HG02885 (cell line): ENCODE data around the gene COL11A2.

ENCODE experiments used
- ATAC-seq: cut with Tn5 transposase; IDR thresholded peaks from one replicate; pipeline ENCODE4 v1.9.1; 2021; ENCODE audit warnings: mild to moderate bottlenecking; ENCODE audit not compliant: unreplicated experiment, poor library complexity

COL11A2 gene

GRCh38 chr6:33206864-33207551 is 14.7 kb upstream of the COL11A2 start:
- ATAC-seq, result no peak

GRCh38 chr6:33206027-33206863 is 14.0 kb upstream of the COL11A2 start:
- no peak for ATAC-seq

- no peak for ATAC-seq
These were observed 13.1 kb upstream of the COL11A2 start for GRCh38 chr6:33205191-33206026.

GRCh38 chr6:33204415-33205190 is 12.3 kb upstream of the COL11A2 start, which contains the start of gene HSD17B8:
TSS of gene HSD17B8 (plus strand) at chr6:33204655. CDS start at chr6:33204669, 14 bp downstream.
- ATAC-seq, result peak; percentile 59

DNA sequence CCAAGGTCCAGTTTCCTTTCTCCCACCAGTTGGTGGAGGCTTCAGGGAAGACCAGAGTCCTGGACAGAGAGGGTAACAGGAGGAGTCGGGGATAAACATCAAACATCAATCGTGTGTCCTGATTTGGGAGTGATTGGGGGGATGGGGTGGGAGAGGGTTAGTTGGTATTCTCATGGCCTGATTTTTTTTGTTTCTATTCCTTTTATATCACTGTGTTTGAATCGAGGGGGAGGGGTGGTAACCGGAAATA is 11.8 kb upstream of the COL11A2 start:
- ATAC-seq, result no peak

GRCh38 chr6:33203443-33204164 is 11.3 kb upstream of the COL11A2 start:
- no peak for ATAC-seq

- ATAC-seq, result no peak
These were observed 10.5 kb upstream of the COL11A2 start for GRCh38 chr6:33202799-33203198.

DNA sequence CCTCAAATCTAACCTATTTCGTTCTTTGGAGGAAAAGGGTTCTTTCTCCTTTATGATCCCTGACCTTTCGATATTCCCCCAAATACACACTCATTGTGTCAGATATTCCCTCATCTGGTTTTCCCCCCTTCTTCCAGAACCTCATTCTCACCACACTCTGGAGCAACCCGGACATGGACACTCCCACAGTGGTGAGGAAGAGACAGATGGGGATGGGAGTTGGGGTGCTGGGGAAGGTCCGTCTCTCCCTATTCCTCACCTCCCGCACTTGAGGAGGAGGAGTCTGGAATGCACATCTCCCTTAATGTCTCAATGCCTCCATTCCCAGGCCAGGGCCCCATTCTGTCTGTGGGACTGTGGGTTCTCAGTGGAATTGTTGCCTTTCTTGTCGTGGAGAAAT is 9.7 kb upstream of the COL11A2 start:
- ATAC-seq, result no peak

GRCh38 chr6:33201147-33201545 is 8.9 kb upstream of the COL11A2 start:
- no peak for ATAC-seq

DNA sequence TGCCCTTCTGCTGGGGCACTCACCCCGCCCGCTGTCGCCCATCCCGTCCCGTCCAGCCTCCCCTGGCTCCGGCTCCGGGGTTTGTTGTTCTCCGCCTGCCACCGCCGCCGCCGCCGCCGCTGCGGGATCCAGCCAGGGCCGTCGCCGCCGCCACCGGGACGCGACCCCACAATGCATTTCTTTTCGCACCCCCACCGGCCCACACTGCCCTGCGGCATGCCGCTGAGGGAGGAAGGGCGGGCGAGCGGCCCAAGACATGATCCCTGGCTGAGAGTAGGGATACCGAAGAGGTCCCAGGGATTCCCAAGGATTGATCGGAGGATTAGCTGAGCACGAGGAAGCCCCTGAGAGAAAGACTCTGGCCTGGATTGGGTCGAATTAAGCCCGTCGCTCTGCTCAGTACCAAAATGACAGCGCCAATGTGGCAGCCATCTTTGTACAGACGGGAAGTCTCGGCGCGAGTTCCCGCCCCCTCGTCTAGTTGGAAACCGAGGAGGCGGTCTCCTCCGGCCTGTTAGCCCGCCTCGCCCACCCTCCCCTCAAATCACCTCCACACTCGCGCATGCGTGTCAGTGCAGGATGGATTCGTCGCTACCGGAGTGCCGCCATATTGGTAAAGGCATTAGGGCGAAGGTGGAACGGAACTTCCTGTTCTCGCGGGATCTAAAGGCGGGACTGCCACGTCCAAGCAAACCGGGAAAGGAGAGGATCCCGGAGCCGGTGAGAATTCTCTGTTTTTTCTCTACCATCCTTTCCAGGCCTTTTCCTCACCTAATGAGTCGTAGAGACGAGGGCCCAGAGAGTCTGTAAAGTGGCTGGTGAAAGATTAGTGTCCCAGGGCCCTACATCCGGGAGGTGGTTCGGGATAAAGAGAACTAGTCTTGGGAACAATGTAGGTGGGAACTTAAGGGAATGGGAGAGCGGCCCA is 8.2 kb upstream of the COL11A2 start, which contains the start of the genes RXRB and SLC39A7:
TSS of gene RXRB (minus strand) at position 447 of the 928 bp plus-strand sequence. CDS start at position 258, 189 bp downstream.
TSS of gene SLC39A7 (plus strand) at position 649 of the 928 bp plus-strand sequence. CDS start 379 bp downstream, outside the sequence.
- ATAC-seq, result peak; percentile 52

DNA sequence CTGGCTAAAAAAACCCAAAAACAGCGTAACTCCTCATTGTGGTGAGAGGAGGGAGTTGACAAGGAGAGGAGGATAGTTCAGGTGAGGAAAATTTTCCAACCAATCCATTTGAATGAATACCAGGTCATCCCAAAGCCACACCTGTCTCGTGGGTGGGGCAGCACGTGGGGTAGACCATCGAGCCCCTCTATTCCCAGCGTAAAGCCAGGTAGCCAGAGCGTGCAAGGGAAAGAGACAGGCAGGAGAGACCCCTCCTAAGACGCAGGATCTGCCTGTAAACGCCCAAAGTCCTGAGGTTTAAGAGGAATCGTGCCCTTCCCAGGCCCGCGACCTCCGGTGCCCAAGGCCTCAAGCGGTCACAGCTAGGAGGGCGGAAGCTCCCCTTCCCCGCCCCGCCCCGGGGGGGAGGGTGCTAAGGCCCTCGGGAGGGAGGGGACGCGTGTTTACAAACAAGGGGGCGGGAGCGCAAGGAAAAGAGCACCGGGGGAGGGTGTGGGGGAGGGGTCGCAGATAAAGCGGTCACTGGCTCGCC is 7.5 kb upstream of the COL11A2 start:
- ATAC-seq, result peak; percentile 33

GRCh38 chr6:33198853-33199436 is 6.7 kb upstream of the COL11A2 start:
- no peak for ATAC-seq

GRCh38 chr6:33198159-33198852 is 6.0 kb upstream of the COL11A2 start:
- ATAC-seq, result no peak

- ATAC-seq, result no peak
These were observed 5.3 kb upstream of the COL11A2 start for GRCh38 chr6:33197431-33198048.

DNA sequence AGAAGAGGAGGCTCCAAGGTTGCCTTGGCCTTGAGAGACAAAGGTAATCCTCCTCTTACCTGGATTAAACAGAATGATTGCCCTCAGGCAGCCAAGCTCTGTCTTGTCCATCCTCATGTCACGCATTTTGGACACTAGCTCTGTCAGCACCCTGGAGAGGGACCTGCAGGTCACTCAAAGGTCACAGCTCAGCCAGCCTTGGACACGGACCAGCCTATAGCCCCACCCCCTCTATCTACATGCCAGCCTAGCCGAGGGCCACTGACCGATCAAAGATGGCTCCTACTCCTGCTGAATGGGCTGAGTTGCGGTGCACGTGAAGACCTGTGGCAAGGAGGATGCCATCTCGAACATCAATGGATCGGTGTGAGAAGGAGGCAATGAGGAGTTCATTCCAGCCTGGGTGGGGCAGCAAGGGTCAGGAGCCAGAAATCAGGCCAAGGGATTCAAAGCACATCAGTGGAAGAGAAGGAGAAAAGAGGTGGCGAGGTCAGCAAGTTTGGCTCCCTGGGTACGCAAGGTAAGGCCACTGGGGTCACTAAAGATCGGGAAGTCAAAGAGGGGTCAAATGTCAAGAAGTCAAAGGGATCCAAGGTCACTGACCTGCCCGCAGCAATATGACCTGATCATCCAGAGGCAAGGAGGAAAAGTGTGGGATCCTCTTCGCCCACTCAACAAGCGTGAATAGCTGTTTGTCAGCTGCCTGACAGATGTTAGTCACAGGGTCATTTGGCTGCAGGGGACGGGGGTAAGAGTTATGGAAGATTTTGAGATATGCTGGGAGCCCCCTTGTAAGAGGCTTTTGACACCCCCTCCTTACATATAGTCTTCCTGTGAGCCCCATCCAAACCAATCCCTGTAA is 3.3 kb upstream of the COL11A2 start:
- no peak for ATAC-seq
